Neuron (in vitro differentiated cells): ENCODE results near the gene IMPG2.

ENCODE experiments used
- H2AFZ ChIP-seq: one replicate; pipeline ENCODE4 v1.6.1; 2013; ENCODE audit warnings: low read depth, mild to moderate bottlenecking, inconsistent platforms, low read length, moderate library complexity
- H3K27me3 ChIP-seq: one replicate; pipeline ENCODE4 v1.6.1; 2013; ENCODE audit warnings: low read length; ENCODE audit not compliant: insufficient read depth
- H3K36me3 ChIP-seq: one replicate; pipeline ENCODE4 v1.6.1; 2013; ENCODE audit warnings: low read length; ENCODE audit not compliant: insufficient read depth
- H3K4me1 ChIP-seq: one replicate; pipeline ENCODE4 v1.6.1; 2013; ENCODE audit warnings: low read length; ENCODE audit not compliant: insufficient read depth
- H3K4me3 ChIP-seq: 2 replicates; pipeline ENCODE4 v1.5.1; 2013; ENCODE audit warnings: mild to moderate bottlenecking, low read length, moderate library complexity
- H3K9me3 ChIP-seq: one replicate; pipeline ENCODE4 v1.6.1; 2013; ENCODE audit warnings: low read length

The IMPG2 gene

GRCh38 chr3:101303089-101303731, 17.2 kb downstream of the IMPG2 start:
- H2AFZ ChIP-seq: no peak overlapping the region
- no peak overlapping the region for H3K4me3 ChIP-seq
- H3K27me3 ChIP-seq: no peaks in the 10 kb centered on the region
- no peaks in the 10 kb centered on the region for H3K36me3 ChIP-seq
- H3K4me1 ChIP-seq: no peaks in the 10 kb centered on the region
- peaks cover 4% of the 10 kb centered on the region for H3K9me3 ChIP-seq

GRCh38 chr3:101300073-101300472, 20.3 kb downstream of the IMPG2 start:
- Histone ChIP-seq H3K4me3 (no peak overlapping the region), H2AFZ (no peak overlapping the region), H3K36me3 (no peaks in the 10 kb centered on the region), H3K4me1 (no peaks in the 10 kb centered on the region), H3K9me3 (no peaks in the 10 kb centered on the region), H3K27me3 (no peaks in the 10 kb centered on the region)

- Histone ChIP-seq H3K4me1 (no peaks in the 10 kb centered on the region), H3K9me3 (no peaks in the 10 kb centered on the region), H3K36me3 (no peaks in the 10 kb centered on the region), H2AFZ (no peak overlapping the region), H3K27me3 (no peaks in the 10 kb centered on the region), H3K4me3 (no peak overlapping the region)
Measured at GRCh38 chr3:101292027-101292426, 28.3 kb downstream of the IMPG2 start.

GRCh38 chr3:101288294-101288693, 32.1 kb downstream of the IMPG2 start:
- Histone ChIP-seq H3K4me3 (no peak overlapping the region), H3K27me3 (no peaks in the 10 kb centered on the region), H3K4me1 (no peaks in the 10 kb centered on the region), H3K36me3 (no peaks in the 10 kb centered on the region), H3K9me3 (no peaks in the 10 kb centered on the region), H2AFZ (no peak overlapping the region)

GRCh38 chr3:101284757-101285156, 35.6 kb downstream of the IMPG2 start:
- H3K36me3 ChIP-seq: no peaks in the 10 kb centered on the region
- H3K9me3 ChIP-seq: no peaks in the 10 kb centered on the region
- no peak overlapping the region for H2AFZ ChIP-seq
- H3K4me1 ChIP-seq: no peaks in the 10 kb centered on the region
- no peak overlapping the region for H3K4me3 ChIP-seq
- H3K27me3 ChIP-seq: no peaks in the 10 kb centered on the region

- Histone ChIP-seq H3K27me3 (no peaks in the 10 kb centered on the region), H2AFZ (no peak overlapping the region), H3K4me1 (no peaks in the 10 kb centered on the region), H3K4me3 (no peak overlapping the region), H3K9me3 (no peaks in the 10 kb centered on the region), H3K36me3 (no peaks in the 10 kb centered on the region)
Measured at GRCh38 chr3:101281521-101282030, 38.8 kb downstream of the IMPG2 start.

GRCh38 chr3:101279765-101280385, 40.5 kb downstream of the IMPG2 start:
- H3K4me3 ChIP-seq: no peak overlapping the region
- H3K27me3 ChIP-seq: no peaks in the 10 kb centered on the region
- H3K9me3 ChIP-seq: no peaks in the 10 kb centered on the region
- no peaks in the 10 kb centered on the region for H3K36me3 ChIP-seq
- no peak overlapping the region for H2AFZ ChIP-seq
- H3K4me1 ChIP-seq: no peaks in the 10 kb centered on the region

- Histone ChIP-seq H3K4me3 (no peak overlapping the region), H3K27me3 (no peaks in the 10 kb centered on the region), H3K4me1 (no peaks in the 10 kb centered on the region), H3K36me3 (no peaks in the 10 kb centered on the region), H2AFZ (no peak overlapping the region), H3K9me3 (no peaks in the 10 kb centered on the region)
Measured at GRCh38 chr3:101279162-101279561, 41.2 kb downstream of the IMPG2 start.

GRCh38 chr3:101278727-101279126, 41.6 kb downstream of the IMPG2 start:
- H3K36me3 ChIP-seq: no peaks in the 10 kb centered on the region
- H3K27me3 ChIP-seq: no peaks in the 10 kb centered on the region
- H3K4me3 ChIP-seq: no peak overlapping the region
- no peaks in the 10 kb centered on the region for H3K9me3 ChIP-seq
- H2AFZ ChIP-seq: no peak overlapping the region
- no peaks in the 10 kb centered on the region for H3K4me1 ChIP-seq

- H3K9me3 ChIP-seq: no peaks in the 10 kb centered on the region
- no peaks in the 10 kb centered on the region for H3K4me1 ChIP-seq
- H3K4me3 ChIP-seq: no peak overlapping the region
- no peaks in the 10 kb centered on the region for H3K27me3 ChIP-seq
- H2AFZ ChIP-seq: no peak overlapping the region
- H3K36me3 ChIP-seq: no peaks in the 10 kb centered on the region
Measured at GRCh38 chr3:101273608-101274007, 46.8 kb downstream of the IMPG2 start.

- no peaks in the 10 kb centered on the region for H3K4me1 ChIP-seq
- H3K4me3 ChIP-seq: no peak overlapping the region
- H2AFZ ChIP-seq: no peak overlapping the region
- H3K9me3 ChIP-seq: no peaks in the 10 kb centered on the region
- no peaks in the 10 kb centered on the region for H3K27me3 ChIP-seq
- no peaks in the 10 kb centered on the region for H3K36me3 ChIP-seq
Measured at GRCh38 chr3:101273156-101273555, 47.2 kb downstream of the IMPG2 start.

GRCh38 chr3:101271728-101272127, 48.6 kb downstream of the IMPG2 start:
- H3K9me3 ChIP-seq: no peaks in the 10 kb centered on the region
- no peaks in the 10 kb centered on the region for H3K4me1 ChIP-seq
- no peaks in the 10 kb centered on the region for H3K36me3 ChIP-seq
- no peak overlapping the region for H3K4me3 ChIP-seq
- no peak overlapping the region for H2AFZ ChIP-seq
- no peaks in the 10 kb centered on the region for H3K27me3 ChIP-seq

- H3K4me1 ChIP-seq: no peaks in the 10 kb centered on the region
- no peaks in the 10 kb centered on the region for H3K9me3 ChIP-seq
- H3K4me3 ChIP-seq: no peak overlapping the region
- no peak overlapping the region for H2AFZ ChIP-seq
- no peaks in the 10 kb centered on the region for H3K27me3 ChIP-seq
- H3K36me3 ChIP-seq: no peaks in the 10 kb centered on the region
Measured at GRCh38 chr3:101270149-101270548, 50.2 kb downstream of the IMPG2 start.
